ENCODE results near the gene ESRRA. TPM values are rescaled to one million over a fixed set of nuclear protein-coding genes. Genes with fewer than 3 reads are reported as not detected.

The ESRRA gene
- total and polyA plus RNA-seq, 2 of the 13 experiments (the other 11 are each of a cell fraction or from before 2014, with no cell fraction given), result 18.1 to 36.3 TPM

DNA sequence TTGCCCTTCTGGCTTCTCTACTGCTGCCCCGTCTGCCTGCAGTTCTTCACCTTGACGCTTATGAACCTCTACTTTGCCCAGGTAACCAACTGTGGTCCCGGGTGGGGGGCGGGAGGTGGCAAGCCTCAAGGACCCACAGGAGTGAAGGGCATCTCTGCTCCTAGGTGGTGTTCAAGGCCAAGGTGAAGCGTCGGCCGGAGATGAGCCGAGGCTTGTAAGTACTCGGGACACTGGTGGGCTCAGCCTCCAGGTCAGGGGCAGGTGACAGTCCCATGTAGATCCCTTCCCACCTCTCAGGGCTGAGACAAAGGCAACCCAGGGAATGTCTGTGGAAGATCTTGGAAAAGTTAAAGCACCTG, 18.5 kb upstream of the ESRRA start:
- peaks cover 28% of the 10 kb centered on the region; the same call in 1 of the 2 replicates for H3K4me1 ChIP-seq (ENCODE audit: insufficient read depth, low read length)
- ChIA-PET POLR2A (interaction anchor here (2.4 kb wide), 1 partner anchor 31 kb away, joined by 14 read pairs; the partner anchor contains the start of genes PRDX5 and TRMT112), CTCF (ENCODE audit: low intra/inter-chr PET ratio, low total read pairs) (no interaction called here)
- no peak overlapping the region for H3K27ac ChIP-seq (ENCODE audit: extremely low read length, insufficient read depth, low read length)
- intact Hi-C loops (cut with micrococcal nuclease; ENCODE audit: unreplicated experiment) (no loop called here), in situ Hi-C loops (cut with HindIII; ENCODE audit: extremely low pct_ligation_motif_present, low pct_unique_long_range_greater_than_20kb) (no loop called here)
- H3K4me2 ChIP-seq (ENCODE audit: low read depth, low read length), result peak overlapping the region; percentile 97; the same call in 1 of the 2 replicates
- TF ChIP-seq ZNF34 (CRISPR knock-in tag; IDR thresholded peaks at IDR 0.05; ENCODE audit: borderline replicate concordance) (no peak), SPEN (CRISPR knock-in tag; IDR thresholded peaks at IDR 0.05; ENCODE audit: low read depth) (no peak), FUBP1 (CRISPR knock-in tag; IDR thresholded peaks at IDR 0.05; ENCODE audit: borderline replicate concordance) (no peak), HNRNPL (IDR thresholded peaks at IDR 0.05; ENCODE audit: low read depth, low read length) (0 out of 2 replicates have a peak, but pooled peaks have one; percentile 3), ZBTB7A (CRISPR knock-in tag; IDR thresholded peaks at IDR 0.05) (no peak), PRMT3 (CRISPR knock-in tag; IDR thresholded peaks at IDR 0.05; ENCODE audit: borderline replicate concordance, low read depth) (no peak), ARID3A (IDR thresholded peaks at IDR 0.05; ENCODE audit: low read depth, low read length) (no peak)
- TF ChIP-seq, protein P1, sequence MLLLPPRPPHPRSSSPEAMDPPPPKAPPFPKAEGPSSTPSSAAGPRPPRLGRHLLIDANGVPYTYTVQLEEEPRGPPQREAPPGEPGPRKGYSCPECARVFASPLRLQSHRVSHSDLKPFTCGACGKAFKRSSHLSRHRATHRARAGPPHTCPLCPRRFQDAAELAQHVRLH (CRISPR knock-in tag; IDR thresholded peaks at IDR 0.05; ENCODE audit: borderline replicate concordance, low read depth), result no peak
- TF ChIP-seq, protein P2, sequence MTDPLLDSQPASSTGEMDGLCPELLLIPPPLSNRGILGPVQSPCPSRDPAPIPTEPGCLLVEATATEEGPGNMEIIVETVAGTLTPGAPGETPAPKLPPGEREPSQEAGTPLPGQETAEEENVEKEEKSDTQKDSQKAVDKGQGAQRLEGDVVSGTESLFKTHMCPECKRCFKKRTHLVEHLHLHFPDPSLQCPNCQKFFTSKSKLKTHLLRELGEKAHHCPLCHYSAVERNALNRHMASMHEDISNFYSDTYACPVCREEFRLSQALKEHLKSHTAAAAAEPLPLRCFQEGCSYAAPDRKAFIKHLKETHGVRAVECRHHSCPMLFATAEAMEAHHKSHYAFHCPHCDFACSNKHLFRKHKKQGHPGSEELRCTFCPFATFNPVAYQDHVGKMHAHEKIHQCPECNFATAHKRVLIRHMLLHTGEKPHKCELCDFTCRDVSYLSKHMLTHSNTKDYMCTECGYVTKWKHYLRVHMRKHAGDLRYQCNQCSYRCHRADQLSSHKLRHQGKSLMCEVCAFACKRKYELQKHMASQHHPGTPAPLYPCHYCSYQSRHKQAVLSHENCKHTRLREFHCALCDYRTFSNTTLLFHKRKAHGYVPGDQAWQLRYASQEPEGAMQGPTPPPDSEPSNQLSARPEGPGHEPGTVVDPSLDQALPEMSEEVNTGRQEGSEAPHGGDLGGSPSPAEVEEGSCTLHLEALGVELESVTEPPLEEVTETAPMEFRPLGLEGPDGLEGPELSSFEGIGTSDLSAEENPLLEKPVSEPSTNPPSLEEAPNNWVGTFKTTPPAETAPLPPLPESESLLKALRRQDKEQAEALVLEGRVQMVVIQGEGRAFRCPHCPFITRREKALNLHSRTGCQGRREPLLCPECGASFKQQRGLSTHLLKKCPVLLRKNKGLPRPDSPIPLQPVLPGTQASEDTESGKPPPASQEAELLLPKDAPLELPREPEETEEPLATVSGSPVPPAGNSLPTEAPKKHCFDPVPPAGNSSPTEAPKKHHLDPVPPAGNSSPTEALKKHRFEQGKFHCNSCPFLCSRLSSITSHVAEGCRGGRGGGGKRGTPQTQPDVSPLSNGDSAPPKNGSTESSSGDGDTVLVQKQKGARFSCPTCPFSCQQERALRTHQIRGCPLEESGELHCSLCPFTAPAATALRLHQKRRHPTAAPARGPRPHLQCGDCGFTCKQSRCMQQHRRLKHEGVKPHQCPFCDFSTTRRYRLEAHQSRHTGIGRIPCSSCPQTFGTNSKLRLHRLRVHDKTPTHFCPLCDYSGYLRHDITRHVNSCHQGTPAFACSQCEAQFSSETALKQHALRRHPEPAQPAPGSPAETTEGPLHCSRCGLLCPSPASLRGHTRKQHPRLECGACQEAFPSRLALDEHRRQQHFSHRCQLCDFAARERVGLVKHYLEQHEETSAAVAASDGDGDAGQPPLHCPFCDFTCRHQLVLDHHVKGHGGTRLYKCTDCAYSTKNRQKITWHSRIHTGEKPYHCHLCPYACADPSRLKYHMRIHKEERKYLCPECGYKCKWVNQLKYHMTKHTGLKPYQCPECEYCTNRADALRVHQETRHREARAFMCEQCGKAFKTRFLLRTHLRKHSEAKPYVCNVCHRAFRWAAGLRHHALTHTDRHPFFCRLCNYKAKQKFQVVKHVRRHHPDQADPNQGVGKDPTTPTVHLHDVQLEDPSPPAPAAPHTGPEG (CRISPR knock-in tag; IDR thresholded peaks at IDR 0.05), result no peak
- no peak overlapping the region for H2AFZ ChIP-seq (ENCODE audit: low read length)
- H3K79me2 ChIP-seq (ENCODE audit: insufficient read depth, low read length), result no peaks in the 10 kb centered on the region
- H3K9me3 ChIP-seq (ENCODE audit: low read length), result no peaks in the 10 kb centered on the region
- BruUV-seq (replicated peaks), result no TSS peak
- H4K20me1 ChIP-seq (ENCODE audit: insufficient read depth, low read length), result no peaks in the 10 kb centered on the region
- FAIRE-seq, result no peak
- no peak for DNase-seq (ENCODE audit: low spot score)
- H3K9ac ChIP-seq (ENCODE audit: insufficient read depth, low read depth, low read length), result no peak overlapping the region; the same call in 1 of the 2 replicates
- no peak overlapping the region; a peak in 1 of 6 replicates for H3K4me3 ChIP-seq (replicated peaks in 1 of 3; ENCODE audit: insufficient read depth in 1 of 3, low read depth in 2 of 3, low read length in 3 of 3)
- WGBS (ENCODE audit: low lambda C conversion rate), result 70% methylated on average over 9 of the region's 9 CpGs
- peaks cover 4 to 16% of the 10 kb centered on the region in 2 experiments; a peak in 4 of 5 replicates for H3K27me3 ChIP-seq (ENCODE audit: control insufficient read depth in 1 of 2, insufficient read depth in 2 of 2, low read length in 2 of 2)
- ATAC-seq, result no peak
- no peaks in the 10 kb centered on the region for H3K36me3 ChIP-seq (replicated peaks in 1 of 2; ENCODE audit: control insufficient read depth in 1 of 2, insufficient read depth in 2 of 2, low read length in 2 of 2)
